ENCODE measurements around the gene HYLS1.

- TF ChIP-seq CTCF (conservative IDR thresholded peaks at IDR 0.05; ENCODE audit: low read depth, low read length) (no peak), EZH2 (IDR thresholded peaks at IDR 0.05; ENCODE audit: borderline replicate concordance, low read depth, low read length, poor library complexity, severe bottlenecking) (no peak)
These were observed 30.8 kb downstream of the HYLS1 start for GRCh38 chr11:125918140-125918840.

Measured in A673 (cell line).